G401 (cell line): ENCODE data around the gene TSGA10. TPM values are rescaled to one million over a fixed set of nuclear protein-coding genes. Genes with fewer than 3 reads are reported as not detected.
"Not testable (repeated sequence)": the region's sequence is repeated elsewhere in the genome, so short reads cannot be mapped to it uniquely, and the experiment has no call there.

ENCODE experiments used
- DNase-seq: peaks from one replicate; pipeline ENCODE4 v3.0.0-alpha.2; 2015; ENCODE audit warnings: low spot score
- in situ Hi-C: cut with HindIII; loops from 2 replicates; pipeline ENCODE4 v1.10.0; 2016; ENCODE audit warnings: low sequenced_read_pairs, mixed read lengths
- total RNA-seq: library from RNA; depleted of rRNA; stranded (reverse); fragments of >200 nt; shearing (Covaris generic); gene quantifications from 2 replicates; pipeline ENCODE4 v1.2.3, GENCODE V29; 2014

TSGA10 gene
- total RNA-seq, 1 experiment from 2014 or later, result 5.8 TPM

- in situ Hi-C loops, result no loop called here
- DNase-seq, result no peak
Observed at GRCh38 chr2:99085421-99085820, 69.3 kb downstream of the TSGA10 start.

- in situ Hi-C loops, result no loop called here
- no peak for DNase-seq
Observed at GRCh38 chr2:99084256-99084655, 70.5 kb downstream of the TSGA10 start.

DNA sequence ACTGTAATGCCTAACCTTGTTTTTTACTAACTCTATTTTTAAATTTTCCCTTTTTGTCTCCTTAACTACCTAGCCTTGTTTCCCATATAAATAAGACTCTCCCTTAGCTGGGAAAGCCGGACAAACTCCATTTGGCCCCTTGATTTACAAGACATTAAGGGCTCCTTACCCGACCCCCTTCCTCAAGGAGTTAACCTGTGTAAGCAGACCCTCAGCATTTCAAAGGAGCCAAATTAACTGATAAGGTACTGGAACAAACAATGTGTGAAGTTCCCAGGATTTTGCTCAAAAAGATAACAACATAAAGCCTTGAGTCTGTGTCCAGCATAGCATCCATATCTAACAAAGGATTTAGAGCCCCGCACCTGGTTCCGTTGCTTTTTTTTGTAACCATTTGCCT, 72.9 kb downstream of the TSGA10 start:
- in situ Hi-C loops, result no loop called here
- DNase-seq, result no peak

GRCh38 chr2:99079226-99079625, 75.5 kb downstream of the TSGA10 start:
- in situ Hi-C loops, result no loop called here
- DNase-seq, result no peak

GRCh38 chr2:99072551-99072950, 82.2 kb downstream of the TSGA10 start:
- DNase-seq, result no peak
- in situ Hi-C loops, result no loop called here

DNA sequence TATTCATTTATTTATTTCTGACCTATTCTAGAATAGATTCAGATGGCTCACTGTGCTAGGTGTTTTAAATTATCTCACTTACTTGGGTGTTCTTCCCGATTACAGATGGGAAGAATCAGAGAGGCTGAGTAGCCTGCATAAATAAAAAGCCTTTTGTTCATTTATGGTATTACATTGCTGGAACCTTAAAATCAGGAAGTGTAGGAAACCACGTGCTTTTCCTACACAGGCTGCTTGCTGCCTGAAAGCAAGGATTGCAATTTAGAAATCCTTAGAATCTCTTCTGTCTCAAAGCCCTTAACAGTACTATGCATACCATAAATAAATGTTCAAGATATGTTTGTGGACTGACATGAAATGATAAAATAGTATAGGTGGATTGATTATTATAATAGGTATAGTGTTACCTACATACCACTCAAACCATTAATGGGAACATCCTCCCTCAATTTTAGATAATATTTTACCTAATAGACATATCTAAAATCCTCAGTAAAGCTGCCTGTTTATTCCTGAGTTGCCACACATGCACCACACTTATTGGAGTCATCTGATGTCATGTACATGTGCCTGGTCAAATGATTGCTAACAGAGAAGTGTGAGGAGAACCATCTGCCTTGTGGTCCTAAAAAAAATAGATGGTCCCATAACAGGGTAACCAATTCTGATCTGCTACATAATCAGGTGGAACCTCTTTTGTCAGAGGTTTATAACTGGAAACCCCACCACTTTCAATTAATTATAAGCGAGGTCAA, 86.7 kb downstream of the TSGA10 start:
- in situ Hi-C loops, result no loop called here
- no peak for DNase-seq

GRCh38 chr2:99066075-99066958, 88.4 kb downstream of the TSGA10 start:
- DNase-seq, result peak; percentile 72
- in situ Hi-C loops, result no loop called here

DNA sequence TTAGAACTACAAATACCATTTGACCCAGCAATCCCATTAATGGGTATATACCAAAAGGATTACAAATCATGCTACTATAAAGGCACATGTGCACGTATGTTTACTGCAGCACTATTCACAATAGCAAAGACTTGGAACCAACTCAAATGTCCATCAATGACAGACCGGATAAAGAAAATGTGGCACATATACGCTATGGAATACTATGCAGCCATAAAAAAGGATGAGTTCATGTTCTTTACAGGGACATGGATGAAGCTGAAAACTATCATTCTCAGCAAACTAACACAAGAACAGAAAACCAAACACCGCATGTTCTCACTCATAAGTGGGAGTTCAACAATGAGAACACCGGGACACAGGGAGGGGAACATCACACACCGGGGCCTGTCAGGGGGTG, 105.6 kb downstream of the TSGA10 start:
- in situ Hi-C loops, DNase-seq: not testable (repeated sequence)

DNA sequence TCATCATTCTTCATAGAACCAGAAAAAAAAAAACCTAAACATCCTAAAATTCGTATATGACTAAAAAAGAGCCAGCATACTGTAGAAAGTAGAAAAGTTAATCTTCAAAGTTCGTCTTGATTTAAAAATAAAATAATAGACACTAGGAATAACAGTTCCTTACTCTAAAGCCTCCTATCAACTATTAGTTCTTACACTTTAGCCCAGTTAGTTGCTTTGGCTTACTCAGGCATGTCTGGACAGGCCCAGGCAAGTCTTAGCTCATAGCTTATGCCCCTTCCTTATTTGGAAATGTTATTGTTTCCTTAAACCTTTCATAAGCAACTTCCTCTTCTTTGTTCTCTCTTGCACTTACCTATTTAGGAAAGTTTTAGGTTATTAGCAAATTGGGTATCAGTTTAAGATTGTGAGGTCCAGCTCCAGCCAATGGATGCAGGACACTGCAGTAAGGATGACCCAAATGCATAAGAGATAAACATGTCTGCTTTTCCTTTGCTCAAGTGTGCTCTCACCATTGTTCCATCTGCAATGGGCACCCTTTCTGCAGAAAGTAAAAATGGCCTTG, 113.9 kb downstream of the TSGA10 start:
- in situ Hi-C loops, DNase-seq: not testable (repeated sequence)

- no peak for DNase-seq
- in situ Hi-C loops, result no loop called here
Observed at GRCh38 chr2:99035920-99036319, 118.8 kb downstream of the TSGA10 start.

DNA sequence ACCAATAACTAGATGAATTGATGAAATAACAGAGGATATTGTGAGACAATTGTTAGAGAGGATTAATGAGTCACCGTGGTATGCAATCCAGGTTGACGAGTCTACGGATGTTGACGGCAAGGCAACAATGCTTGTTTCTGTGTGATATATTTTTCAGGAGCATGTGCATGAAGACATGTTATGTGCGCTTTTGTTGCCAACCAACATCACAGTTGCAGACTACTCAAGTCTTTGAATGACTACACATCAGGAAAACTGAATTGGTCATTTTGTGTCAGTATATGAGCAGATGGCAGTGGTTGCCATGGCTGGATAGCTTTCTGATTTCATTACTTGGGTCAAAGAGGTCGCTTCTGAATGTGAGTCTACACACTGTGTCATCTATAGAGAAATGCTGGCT, 122.0 kb downstream of the TSGA10 start:
- in situ Hi-C loops, result no loop called here
- no peak for DNase-seq

GRCh38 chr2:99032001-99032400, 122.7 kb downstream of the TSGA10 start:
- no peak for DNase-seq
- in situ Hi-C loops, result no loop called here

- in situ Hi-C loops, result no loop called here
- no peak for DNase-seq
Observed at GRCh38 chr2:99031481-99031880, 123.3 kb downstream of the TSGA10 start.

GRCh38 chr2:99028558-99028957, 126.2 kb downstream of the TSGA10 start:
- in situ Hi-C loops, result no loop called here
- DNase-seq, result no peak

DNA sequence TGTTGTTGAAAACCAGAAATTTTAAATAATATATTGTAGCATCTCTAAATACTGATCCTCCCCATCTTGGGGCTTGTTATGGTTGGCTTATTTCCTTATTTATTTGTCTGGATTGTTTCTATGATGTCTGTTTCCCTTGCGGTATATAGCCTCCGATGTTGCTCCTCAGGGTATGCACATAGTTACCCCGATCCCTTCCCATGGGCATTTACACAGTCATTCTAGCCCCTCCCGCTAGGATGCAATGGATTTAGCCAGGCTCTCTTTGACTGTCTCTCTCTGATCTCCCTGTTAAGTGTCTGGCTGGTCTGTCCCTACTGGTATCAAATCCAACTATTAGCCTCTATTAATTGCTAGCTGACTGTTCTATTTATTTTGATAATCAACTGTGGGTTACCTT, 126.9 kb downstream of the TSGA10 start:
- in situ Hi-C loops, result no loop called here
- DNase-seq, result no peak

GRCh38 chr2:99000708-99001107, 154.0 kb downstream of the TSGA10 start:
- DNase-seq, result no peak
- in situ Hi-C loops, result no loop called here

- in situ Hi-C loops, DNase-seq: not testable (repeated sequence)
Observed at GRCh38 chr2:98988695-98989094, 166.0 kb downstream of the TSGA10 start.

- DNase-seq, result no peak
- in situ Hi-C loops, result no loop called here
Observed at GRCh38 chr2:98985905-98986666, 168.7 kb downstream of the TSGA10 start.

DNA sequence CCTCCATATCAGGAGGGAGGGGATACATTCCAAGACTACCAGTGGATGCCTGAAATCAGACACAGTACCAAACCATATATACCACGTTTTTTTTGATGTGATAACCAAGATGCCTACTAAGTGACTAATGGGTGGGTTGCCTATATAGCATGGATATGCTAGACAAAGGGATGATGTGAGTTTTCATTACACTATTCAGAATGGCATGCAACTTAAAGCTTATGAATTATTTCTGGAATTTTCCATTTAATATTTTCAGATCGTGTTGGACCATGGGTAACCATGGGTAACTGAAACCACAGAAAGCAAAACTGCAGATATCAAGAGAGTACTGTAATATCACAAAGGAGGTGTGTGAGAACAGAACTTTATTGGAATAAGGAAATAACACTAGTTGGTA, 179.1 kb downstream of the TSGA10 start:
- no peak for DNase-seq
- in situ Hi-C loops, result no loop called here
